SJSA1 (cell line): ENCODE results near the gene PMF1. TPM values are rescaled to one million over a fixed set of nuclear protein-coding genes. Genes with fewer than 3 reads are reported as not detected.
A peak's percentile ranks its signal among the peaks of the same experiment; 100 is the strongest.
"Not testable (repeated sequence)": the region's sequence is repeated elsewhere in the genome, so short reads cannot be mapped to it uniquely, and the experiment has no call there.

Experiments
- DNase-seq, 2 experiments: peaks; one replicate each; pipeline ENCODE4 v3.0.0-alpha.2; 2015 to 2020; ENCODE audit warnings: low spot score in 2 of 2, low read depth in 1 of 2
- H3K27ac ChIP-seq: fragments of 250-450 bp; sonication (Bioruptor Pico); 2 replicates; pipeline ENCODE4 v1.5.1; 2020; ENCODE audit warnings: mild to moderate bottlenecking, moderate library complexity
- H3K27me3 ChIP-seq: fragments of 250-450 bp; sonication (Bioruptor Pico); replicated peaks from 2 replicates; pipeline ENCODE4 v1.5.1; 2020; ENCODE audit warnings: mild to moderate bottlenecking, moderate library complexity
- H3K36me3 ChIP-seq: fragments of 250-450 bp; sonication (Bioruptor Pico); 2 replicates; pipeline ENCODE4 v1.5.1; 2020; ENCODE audit warnings: mild to moderate bottlenecking
- H3K4me1 ChIP-seq: fragments of 250-450 bp; sonication (Bioruptor Pico); replicated peaks from 2 replicates; pipeline ENCODE4 v1.6.1; 2021; ENCODE audit warnings: mild to moderate bottlenecking
- H3K4me3 ChIP-seq: fragments of 250-450 bp; sonication (Bioruptor Pico); 2 replicates; pipeline ENCODE4 v1.5.1; 2020; ENCODE audit warnings: mild to moderate bottlenecking
- H3K9me3 ChIP-seq: fragments of 250-450 bp; sonication (Bioruptor Pico); replicated peaks from 2 replicates; pipeline ENCODE4 v1.5.1; 2020; ENCODE audit warnings: mild to moderate bottlenecking
- total RNA-seq: library from RNA; depleted of rRNA; stranded (reverse); fragments of >200 nt; shearing (Covaris generic); gene quantifications from 2 replicates; pipeline ENCODE4 v1.2.3, GENCODE V29; 2014; rRNA removed

PMF1 gene, protein sequence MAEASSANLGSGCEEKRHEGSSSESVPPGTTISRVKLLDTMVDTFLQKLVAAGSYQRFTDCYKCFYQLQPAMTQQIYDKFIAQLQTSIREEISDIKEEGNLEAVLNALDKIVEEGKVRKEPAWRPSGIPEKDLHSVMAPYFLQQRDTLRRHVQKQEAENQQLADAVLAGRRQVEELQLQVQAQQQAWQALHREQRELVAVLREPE
- total RNA-seq: 85.6 and 100 TPM in 2 replicates

- H3K4me1 ChIP-seq: peaks cover 15% of the 10 kb centered on the region
- H3K27ac ChIP-seq: peak within 1 kb of the TSS; percentile 95
- no peaks in the 10 kb centered on the region for H3K27me3 ChIP-seq
- DNase-seq: peak; percentile 97 to 99
- peaks cover 56% of the 10 kb centered on the region for H3K36me3 ChIP-seq
- no peaks in the 10 kb centered on the region for H3K9me3 ChIP-seq
- peak within 1 kb of the TSS; percentile 76 for H3K4me3 ChIP-seq
Observed at GRCh38 chr1:156212833-156213643, at the start of gene PMF1. TSS of gene PMF1 (plus strand) at chr1:156213007. CDS start at chr1:156213016, 9 bp downstream.

- H3K9me3 ChIP-seq: no peaks in the 10 kb centered on the region
- DNase-seq: no peak
- no peak overlapping the region for H3K4me3 ChIP-seq
- no peak overlapping the region for H3K27ac ChIP-seq
- peaks cover 36% of the 10 kb centered on the region for H3K4me1 ChIP-seq
- no peaks in the 10 kb centered on the region for H3K27me3 ChIP-seq
- H3K36me3 ChIP-seq: no peaks in the 10 kb centered on the region
Observed at GRCh38 chr1:156163712-156164111, 49.1 kb upstream of the PMF1 start.

- DNase-seq: no peak
- peaks cover 41% of the 10 kb centered on the region for H3K4me1 ChIP-seq
- no peaks in the 10 kb centered on the region for H3K36me3 ChIP-seq
- H3K27ac ChIP-seq: no peak overlapping the region
- H3K4me3 ChIP-seq: no peak overlapping the region
- H3K27me3 ChIP-seq: no peaks in the 10 kb centered on the region
- no peaks in the 10 kb centered on the region for H3K9me3 ChIP-seq
Observed at GRCh38 chr1:156164125-156164831, 48.5 kb upstream of the PMF1 start.

DNA sequence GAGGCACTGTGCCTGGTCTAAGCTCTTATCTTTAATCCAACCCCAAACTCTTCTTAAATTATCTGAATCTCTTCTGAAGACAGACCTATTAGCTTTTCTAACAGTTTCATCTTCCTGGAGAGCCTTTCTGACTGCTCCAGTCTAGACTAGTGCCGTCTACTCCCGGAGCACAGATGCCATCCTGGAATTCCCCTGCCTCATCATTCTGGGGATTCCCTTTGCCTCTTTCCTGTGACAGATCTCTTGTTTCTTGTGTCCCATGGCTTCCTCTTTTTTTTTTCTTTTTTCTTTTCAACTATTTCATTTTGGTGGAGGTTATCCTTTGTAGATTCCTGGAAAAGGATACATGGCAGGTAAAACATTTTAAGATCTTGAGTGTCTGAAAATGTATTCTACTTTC, 47.7 kb upstream of the PMF1 start:
- Histone ChIP-seq H3K4me1 (peaks cover 37% of the 10 kb centered on the region), H3K27ac (no peak overlapping the region), H3K36me3 (no peaks in the 10 kb centered on the region), H3K4me3 (no peak overlapping the region), H3K9me3 (no peaks in the 10 kb centered on the region), H3K27me3 (no peaks in the 10 kb centered on the region)
- DNase-seq: no peak

DNA sequence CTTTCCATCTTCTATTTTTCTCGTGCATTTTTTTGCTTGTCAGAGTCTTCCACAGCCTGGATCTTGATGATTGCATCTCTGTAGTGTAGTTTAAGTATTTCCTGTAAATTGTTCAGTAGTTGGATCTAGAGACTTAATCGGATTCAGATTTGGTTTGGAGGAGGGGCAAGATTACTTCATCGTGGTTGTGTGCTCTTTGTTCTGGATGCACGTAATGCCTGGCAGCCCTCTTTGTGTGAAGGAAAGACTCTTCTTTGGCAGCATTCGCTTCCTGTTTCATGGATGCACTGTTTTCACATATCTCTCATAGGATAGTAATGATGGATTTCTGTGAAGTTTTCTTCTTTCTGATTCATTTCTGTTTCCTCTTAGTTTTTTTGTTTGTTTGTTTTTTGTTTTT, 45.3 kb upstream of the PMF1 start:
- no peaks in the 10 kb centered on the region for H3K36me3 ChIP-seq
- H3K27me3 ChIP-seq: no peaks in the 10 kb centered on the region
- H3K4me1 ChIP-seq: peaks cover 21% of the 10 kb centered on the region
- H3K4me3 ChIP-seq: no peak overlapping the region
- H3K9me3 ChIP-seq: no peaks in the 10 kb centered on the region
- peak overlapping the region; percentile 50 for H3K27ac ChIP-seq
- peak in 1 of 2 experiments; percentile 64 for DNase-seq

- H3K27ac ChIP-seq: no peak overlapping the region
- no peaks in the 10 kb centered on the region for H3K9me3 ChIP-seq
- peaks cover 12% of the 10 kb centered on the region for H3K4me1 ChIP-seq
- DNase-seq: no peak
- H3K4me3 ChIP-seq: no peak overlapping the region
- no peaks in the 10 kb centered on the region for H3K27me3 ChIP-seq
- no peaks in the 10 kb centered on the region for H3K36me3 ChIP-seq
Observed at GRCh38 chr1:156172696-156173470, 39.9 kb upstream of the PMF1 start.

DNA sequence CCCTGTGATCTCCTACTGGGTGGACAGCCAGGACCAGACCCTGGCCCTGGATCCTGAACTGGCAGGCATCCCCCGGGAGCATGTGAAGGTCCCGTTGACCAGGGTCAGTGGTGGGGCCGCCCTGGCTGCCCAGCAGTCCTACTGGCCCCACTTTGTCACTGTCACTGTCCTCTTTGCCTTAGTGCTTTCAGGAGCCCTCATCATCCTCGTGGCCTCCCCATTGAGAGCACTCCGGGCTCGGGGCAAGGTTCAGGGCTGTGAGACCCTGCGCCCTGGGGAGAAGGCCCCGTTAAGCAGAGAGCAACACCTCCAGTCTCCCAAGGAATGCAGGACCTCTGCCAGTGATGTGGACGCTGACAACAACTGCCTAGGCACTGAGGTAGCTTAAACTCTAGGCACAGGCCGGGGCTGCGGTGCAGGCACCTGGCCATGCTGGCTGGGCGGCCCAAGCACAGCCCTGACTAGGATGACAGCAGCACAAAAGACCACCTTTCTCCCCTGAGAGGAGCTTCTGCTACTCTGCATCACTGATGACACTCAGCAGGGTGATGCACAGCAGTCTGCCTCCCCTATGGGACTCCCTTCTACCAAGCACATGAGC, 36.1 kb upstream of the PMF1 start:
- Histone ChIP-seq H3K4me1 (peaks cover 7% of the 10 kb centered on the region; the same call in 1 of the 2 replicates), H3K27ac (no peak overlapping the region), H3K4me3 (no peak overlapping the region), H3K36me3 (no peaks in the 10 kb centered on the region), H3K9me3 (no peaks in the 10 kb centered on the region), H3K27me3 (no peaks in the 10 kb centered on the region)
- DNase-seq: no peak

GRCh38 chr1:156177919-156178654, 34.7 kb upstream of the PMF1 start:
- Histone ChIP-seq H3K4me1 (peaks cover 7% of the 10 kb centered on the region; the same call in 1 of the 2 replicates), H3K4me3 (no peak overlapping the region), H3K36me3 (no peaks in the 10 kb centered on the region), H3K9me3 (no peaks in the 10 kb centered on the region), H3K27ac (no peak overlapping the region), H3K27me3 (no peaks in the 10 kb centered on the region)
- DNase-seq: no peak

DNA sequence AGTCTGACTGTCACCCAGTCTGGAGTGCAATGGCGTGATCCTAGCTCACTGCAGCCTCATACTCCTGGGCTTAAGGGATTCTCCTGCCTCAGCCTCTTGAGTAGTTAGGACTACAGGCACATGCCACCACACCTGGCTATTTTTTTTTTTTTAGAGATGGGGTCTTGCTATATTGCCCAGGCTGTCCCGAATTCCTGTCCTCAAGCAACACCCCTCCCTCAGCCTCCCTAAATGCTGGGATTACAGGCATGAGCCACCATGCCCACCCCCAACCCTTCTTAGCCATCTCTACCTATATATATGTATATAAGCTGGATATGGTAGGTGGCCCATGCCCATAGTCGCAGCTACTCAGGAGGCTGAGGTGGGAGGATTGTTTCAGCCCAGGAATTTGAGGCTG, 32.3 kb upstream of the PMF1 start:
- no peaks in the 10 kb centered on the region for H3K27me3 ChIP-seq
- no peak for DNase-seq
- H3K27ac ChIP-seq: no peak overlapping the region
- no peaks in the 10 kb centered on the region for H3K36me3 ChIP-seq
- H3K4me3 ChIP-seq: no peak overlapping the region
- H3K9me3 ChIP-seq: no peaks in the 10 kb centered on the region
- H3K4me1 ChIP-seq: peaks cover 7% of the 10 kb centered on the region; the same call in 1 of the 2 replicates

GRCh38 chr1:156181391-156181924, 31.3 kb upstream of the PMF1 start:
- not testable (repeated sequence) for H3K27ac ChIP-seq, H3K36me3 ChIP-seq, H3K4me1 ChIP-seq, DNase-seq, H3K4me3 ChIP-seq, H3K27me3 ChIP-seq, H3K9me3 ChIP-seq

DNA sequence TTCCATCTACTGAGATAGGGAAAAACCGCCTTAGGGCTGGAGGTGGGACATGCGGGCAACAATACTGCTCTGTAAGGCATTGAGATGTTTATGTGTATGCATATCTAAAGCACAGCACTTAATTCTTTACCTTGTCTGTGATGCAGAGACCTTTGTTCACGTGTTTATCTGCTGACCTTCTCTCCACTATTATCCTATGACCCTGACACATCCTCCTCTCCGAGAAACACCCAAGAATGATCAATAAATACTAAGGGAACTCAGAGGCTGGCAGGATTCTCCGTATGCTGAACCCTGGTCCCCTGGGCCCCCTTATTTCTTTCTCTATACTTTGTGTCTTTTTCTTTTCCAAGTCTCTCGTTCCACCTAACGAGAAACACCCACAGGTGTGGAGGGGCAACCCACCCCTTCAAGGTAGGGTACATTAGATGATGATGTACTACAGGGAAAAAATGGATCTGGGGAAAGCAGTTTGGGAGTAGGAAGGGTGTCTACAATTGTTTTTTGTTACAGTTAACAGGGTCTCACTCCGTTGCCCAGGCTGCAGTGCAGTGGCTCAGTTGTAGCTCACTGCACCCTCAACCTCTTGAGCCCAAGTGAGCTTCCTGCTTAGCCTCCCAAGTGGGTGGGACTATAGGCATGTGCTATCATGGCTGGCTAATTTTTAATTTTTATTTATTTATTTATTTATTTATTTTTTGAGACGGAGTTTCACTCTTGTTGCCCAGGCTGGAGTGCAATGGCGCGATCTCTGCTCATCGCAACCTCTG, 30.6 kb upstream of the PMF1 start:
- not testable (repeated sequence) for H3K4me1 ChIP-seq, H3K27ac ChIP-seq, H3K4me3 ChIP-seq, H3K36me3 ChIP-seq, H3K27me3 ChIP-seq, H3K9me3 ChIP-seq, DNase-seq
